Activated CD4-positive, alpha-beta T cell treated with anti-CD3 and anti-CD28 coated beads for 36 hours (primary cell): Measurements from ENCODE around the gene EPS8L2. TPM values are rescaled to one million over a fixed set of nuclear protein-coding genes. Genes with fewer than 3 reads are reported as not detected.

Experiments used
- ATAC-seq: fragments of 200-7000 bp; cut with Tn5 transposase; one replicate; pipeline ENCODE4 v1.10.0; 2021; ENCODE audit warnings: mild to moderate bottlenecking, moderate library complexity
- CTCF ChIA-PET: fragments of 350-600 bp; sonication (Branson Sonifier 250); formaldehyde crosslinking; loops from one replicate; lab custom pipeline; 2021; ENCODE audit warnings: antibody characterized with exemption; lab: Charles Lee
- POLR2A ChIA-PET: fragments of 350-600 bp; sonication (Branson Sonifier 250); formaldehyde crosslinking; loops from one replicate; lab custom pipeline; 2021; ENCODE audit warnings: antibody characterized with exemption, inconsistent platforms; lab: Charles Lee
- DNase-seq: peaks from one replicate; pipeline ENCODE4 v3.0.0-alpha.2; 2020
- H3K27ac Mint-ChIP-seq: one replicate; pipeline ENCODE4 v1.8.0; 2021; ENCODE audit warnings: mixed read lengths
- H3K27me3 Mint-ChIP-seq: one replicate; pipeline ENCODE4 v1.8.0; 2021; ENCODE audit warnings: mixed read lengths
- H3K36me3 Mint-ChIP-seq: one replicate; pipeline ENCODE4 v1.8.0; 2021; ENCODE audit warnings: low read depth, mixed read lengths
- H3K4me1 Mint-ChIP-seq: one replicate; pipeline ENCODE4 v1.8.0; 2021; ENCODE audit warnings: mixed read lengths
- H3K4me3 Mint-ChIP-seq: one replicate; pipeline ENCODE4 v1.8.0; 2021; ENCODE audit warnings: mild to moderate bottlenecking, moderate library complexity, mixed read lengths
- H3K9me3 Mint-ChIP-seq: one replicate; pipeline ENCODE4 v1.8.0; 2021; ENCODE audit warnings: low read depth, mixed read lengths
- intact Hi-C, 2 experiments: fragments of 100-400 bp; cut with DNase I in 1 of 2; cut with micrococcal nuclease in 1 of 2; formaldehyde crosslinking; loops; one replicate each; pipeline versions ENCODE4 v1.14.2 to v1.15.1; 2022 to 2024; cut with DNase I, micrococcal nuclease
- total RNA-seq, 2 experiments: library from RNA; stranded (reverse); gene quantifications; one replicate each; pipeline ENCODE4 v1.2.3, GENCODE V29; 2021

The EPS8L2 gene
- total RNA-seq, 2 experiments from 2014 or later: 8.0 to 10.5 TPM

- ChIA-PET POLR2A (interaction anchor here (0.6 kb wide), 1 partner anchor 82 kb away, joined by 3 read pairs; no protein-coding TSS in a partner anchor), CTCF (interaction anchor here (0.6 kb wide), 1 partner anchor 53 kb away, joined by 3 read pairs; no protein-coding TSS in a partner anchor)
- Mint-ChIP-seq H3K4me3 (no peak overlapping the region), H3K9me3 (no peaks in the 10 kb centered on the region), H3K4me1 (peaks cover 8% of the 10 kb centered on the region), H3K27ac (no peak overlapping the region), H3K27me3 (no peaks in the 10 kb centered on the region), H3K36me3 (no peaks in the 10 kb centered on the region)
- DNase-seq (no peak), ATAC-seq (no peak)
- intact Hi-C loops: loop anchor here in 1 of 2 experiments (5.0 kb wide), 1 partner anchor 45 kb away; the partner anchor contains the start of genes DEAF1 and TMEM80
Observed at GRCh38 chr11:742571-743201, 36.7 kb downstream of the EPS8L2 start.

- no peaks in the 10 kb centered on the region for H3K9me3 Mint-ChIP-seq
- ATAC-seq: no peak
- H3K4me1 Mint-ChIP-seq: peaks cover 17% of the 10 kb centered on the region
- POLR2A ChIA-PET: no interaction called here
- no peak overlapping the region for H3K27ac Mint-ChIP-seq
- H3K36me3 Mint-ChIP-seq: peaks cover 4% of the 10 kb centered on the region
- intact Hi-C loops: no loop called here
- CTCF ChIA-PET: no interaction called here
- no peak overlapping the region for H3K4me3 Mint-ChIP-seq
- no peak for DNase-seq
- no peaks in the 10 kb centered on the region for H3K27me3 Mint-ChIP-seq
Observed at GRCh38 chr11:745428-745827, 39.4 kb downstream of the EPS8L2 start.

- H3K27me3 Mint-ChIP-seq: no peaks in the 10 kb centered on the region
- H3K4me1 Mint-ChIP-seq: peaks cover 20% of the 10 kb centered on the region
- DNase-seq: peak; percentile 68
- H3K36me3 Mint-ChIP-seq: peaks cover 4% of the 10 kb centered on the region
- H3K27ac Mint-ChIP-seq: no peak overlapping the region
- ATAC-seq: peak; percentile 40
- intact Hi-C loops: loop anchor here in 1 of 2 experiments (1.0 to 2.0 kb wide), 8 partner anchors 18 to 826 kb away; partner anchors contain the start of genes DEAF1, DUSP8, GATD1 and HRAS
- POLR2A ChIA-PET: no interaction called here
- H3K4me3 Mint-ChIP-seq: peak overlapping the region; percentile 82
- CTCF ChIA-PET: interaction anchor here (1.1 to 3.3 kb wide), 3 partner anchors 9 to 30 kb away, joined by 3 to 15 read pairs (median 6); no protein-coding TSS in a partner anchor
- no peaks in the 10 kb centered on the region for H3K9me3 Mint-ChIP-seq
Observed at GRCh38 chr11:746289-747157, 40.5 kb downstream of the EPS8L2 start.

- DNase-seq (peak; percentile 92), ATAC-seq (peak; percentile 91)
- peak within 1 kb of the TSS; percentile 72 for H3K27ac Mint-ChIP-seq
- intact Hi-C loops: loop anchor here in 1 of 2 experiments (1.0 to 2.0 kb wide), 8 partner anchors 19 to 825 kb away; partner anchors contain the start of genes DEAF1, DUSP8, GATD1 and HRAS
- CTCF ChIA-PET: interaction anchor here (0.7 to 3.3 kb wide), 8 partner anchors 10 to 187 kb away, joined by 3 to 15 read pairs (median 3); partner anchors contain the start of genes GATD1, LMNTD2 and RASSF7
- POLR2A ChIA-PET: no interaction called here
- peak within 1 kb of the TSS; percentile 82 for H3K4me3 Mint-ChIP-seq
- H3K9me3 Mint-ChIP-seq: no peaks in the 10 kb centered on the region
- no peaks in the 10 kb centered on the region for H3K27me3 Mint-ChIP-seq
- H3K36me3 Mint-ChIP-seq: peaks cover 6% of the 10 kb centered on the region
- peaks cover 20% of the 10 kb centered on the region for H3K4me1 Mint-ChIP-seq
Observed at GRCh38 chr11:747158-748006, 41.4 kb downstream of the EPS8L2 start, which contains the start of gene TALDO1. Gene TALDO1 (plus strand): TSS chr11:747464. CDS start chr11:747482, 18 bp downstream.

GRCh38 chr11:748007-748359, 42.0 kb downstream of the EPS8L2 start:
- peak overlapping the region; percentile 72 for H3K27ac Mint-ChIP-seq
- H3K27me3 Mint-ChIP-seq: no peaks in the 10 kb centered on the region
- peaks cover 11% of the 10 kb centered on the region for H3K36me3 Mint-ChIP-seq
- CTCF ChIA-PET: interaction anchor here (0.7 to 3.3 kb wide), 7 partner anchors 11 to 188 kb away, joined by 3 to 15 read pairs (median 3); partner anchors contain the start of genes GATD1, LMNTD2 and RASSF7
- ATAC-seq (peak; percentile 4), DNase-seq (no peak)
- peaks cover 20% of the 10 kb centered on the region for H3K4me1 Mint-ChIP-seq
- POLR2A ChIA-PET: no interaction called here
- intact Hi-C loops: no loop called here
- H3K4me3 Mint-ChIP-seq: peak overlapping the region; percentile 82
- no peaks in the 10 kb centered on the region for H3K9me3 Mint-ChIP-seq

- Mint-ChIP-seq H3K27me3 (no peaks in the 10 kb centered on the region), H3K4me3 (peak overlapping the region; percentile 41), H3K27ac (peak overlapping the region; percentile 26), H3K9me3 (no peaks in the 10 kb centered on the region), H3K4me1 (peaks cover 20% of the 10 kb centered on the region), H3K36me3 (peaks cover 11% of the 10 kb centered on the region)
- ATAC-seq (no peak), DNase-seq (no peak)
- ChIA-PET CTCF (interaction anchor here (0.6 to 1.1 kb wide), 2 partner anchors 22 to 121 kb away, joined by 3 read pairs; no protein-coding TSS in a partner anchor), POLR2A (no interaction called here)
- intact Hi-C loops: no loop called here
Observed at GRCh38 chr11:749731-750130, 43.7 kb downstream of the EPS8L2 start.

GRCh38 chr11:760236-760635, 54.2 kb downstream of the EPS8L2 start:
- H3K4me3 Mint-ChIP-seq: no peak overlapping the region
- no peaks in the 10 kb centered on the region for H3K27me3 Mint-ChIP-seq
- intact Hi-C loops: no loop called here
- no peaks in the 10 kb centered on the region for H3K9me3 Mint-ChIP-seq
- ChIA-PET POLR2A (interaction anchor here (0.6 kb wide), 2 partner anchors 17 to 44 kb away, joined by 3 to 4 read pairs; no protein-coding TSS in a partner anchor), CTCF (interaction anchor here (1.0 to 2.0 kb wide), 2 partner anchors 23 to 33 kb away, joined by 3 to 6 read pairs; no protein-coding TSS in a partner anchor)
- no peak overlapping the region for H3K27ac Mint-ChIP-seq
- H3K4me1 Mint-ChIP-seq: peaks cover 7% of the 10 kb centered on the region
- H3K36me3 Mint-ChIP-seq: peaks cover 43% of the 10 kb centered on the region
- DNase-seq (no peak), ATAC-seq (no peak)

- ATAC-seq (no peak), DNase-seq (no peak)
- Mint-ChIP-seq H3K36me3 (peaks cover 43% of the 10 kb centered on the region), H3K4me3 (no peak overlapping the region), H3K27me3 (no peaks in the 10 kb centered on the region), H3K4me1 (peaks cover 11% of the 10 kb centered on the region), H3K9me3 (no peaks in the 10 kb centered on the region), H3K27ac (no peak overlapping the region)
- CTCF ChIA-PET: interaction anchor here (0.6 kb wide), 1 partner anchor 195 kb away, joined by 3 read pairs; no protein-coding TSS in a partner anchor
- POLR2A ChIA-PET: interaction anchor here (0.5 kb wide), 1 partner anchor 16 kb away, joined by 4 read pairs; no protein-coding TSS in a partner anchor
- intact Hi-C loops: no loop called here
Observed at GRCh38 chr11:761526-762108, 55.6 kb downstream of the EPS8L2 start.

- Mint-ChIP-seq H3K36me3 (peaks cover 40% of the 10 kb centered on the region), H3K27me3 (no peaks in the 10 kb centered on the region), H3K4me1 (peaks cover 17% of the 10 kb centered on the region), H3K27ac (no peak overlapping the region), H3K4me3 (no peak overlapping the region), H3K9me3 (no peaks in the 10 kb centered on the region)
- DNase-seq (peak; percentile 48), ATAC-seq (peak; percentile 28)
- ChIA-PET CTCF (interaction anchor here (0.5 kb wide), 1 partner anchor 97 kb away, joined by 4 read pairs; no protein-coding TSS in a partner anchor), POLR2A (no interaction called here)
- intact Hi-C loops: no loop called here
Observed at GRCh38 chr11:762421-763072, 56.5 kb downstream of the EPS8L2 start.

- Mint-ChIP-seq H3K27me3 (no peaks in the 10 kb centered on the region), H3K4me3 (no peak overlapping the region), H3K4me1 (peaks cover 17% of the 10 kb centered on the region), H3K36me3 (peaks cover 40% of the 10 kb centered on the region), H3K27ac (no peak overlapping the region), H3K9me3 (no peaks in the 10 kb centered on the region)
- no peak for DNase-seq
- POLR2A ChIA-PET: no interaction called here
- ATAC-seq: no peak
- intact Hi-C loops: no loop called here
- CTCF ChIA-PET: interaction anchor here (0.5 to 1.3 kb wide), 2 partner anchors 14 to 98 kb away, joined by 4 read pairs; no protein-coding TSS in a partner anchor
Observed at GRCh38 chr11:763073-763463, 57.0 kb downstream of the EPS8L2 start.
